OCI-M2 (cell line): ENCODE measurements around the gene APOM.

ENCODE experiments used
- DNase-seq: peaks from one replicate; lab custom pipeline; 2025; ENCODE audit not compliant: unreplicated experiment; lab: John Stamatoyannopoulos, UW

APOM gene

DNA sequence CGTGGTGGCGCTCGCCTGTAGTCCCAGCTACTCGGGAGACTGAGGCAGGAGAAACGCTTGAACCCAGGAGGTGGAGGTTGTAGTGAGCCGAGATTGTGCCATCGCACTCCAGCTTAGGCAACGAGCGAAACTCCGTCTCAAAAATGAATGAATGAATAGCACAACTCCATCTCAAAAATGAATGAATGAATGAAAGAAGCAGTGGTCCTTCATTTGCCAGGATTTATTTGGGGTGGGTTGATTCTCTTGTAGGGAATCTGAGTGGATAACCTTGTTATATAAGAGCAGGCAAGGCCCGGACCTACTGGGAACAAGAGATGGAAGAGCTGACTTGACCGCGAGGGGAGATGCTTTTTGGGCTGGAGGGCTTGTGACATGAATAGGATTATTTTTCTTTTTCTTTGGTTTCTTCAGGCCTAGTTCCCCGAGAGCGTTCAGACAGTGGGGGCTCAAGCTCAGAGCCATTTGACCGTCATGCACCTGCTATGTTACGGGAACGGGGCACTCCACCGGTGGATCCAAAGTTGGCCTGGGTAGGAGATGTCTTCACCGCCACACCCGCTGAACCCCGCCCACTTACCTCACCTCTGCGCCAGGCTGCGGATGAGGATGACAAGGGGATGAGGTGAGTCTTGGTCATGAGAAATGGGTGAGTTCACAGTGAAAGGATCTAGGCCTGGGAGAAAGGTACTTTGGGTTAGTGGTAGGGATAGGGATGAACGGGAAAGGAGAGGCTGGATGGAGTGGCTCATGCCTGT is 25.3 kb upstream of the APOM start:
- no peak for DNase-seq

- DNase-seq: no peak
These were observed 24.5 kb upstream of the APOM start for GRCh38 chr6:31631209-31631608.

- DNase-seq: no peak
These were observed 23.9 kb upstream of the APOM start for GRCh38 chr6:31631681-31632278.

GRCh38 chr6:31632279-31632946 is 23.3 kb upstream of the APOM start:
- DNase-seq: no peak

GRCh38 chr6:31633447-31633846 is 22.2 kb upstream of the APOM start:
- no peak for DNase-seq

- DNase-seq: no peak
These were observed 21.6 kb upstream of the APOM start for GRCh38 chr6:31634131-31634530.

- DNase-seq: no peak
These were observed 20.6 kb upstream of the APOM start for GRCh38 chr6:31634969-31635575.

DNA sequence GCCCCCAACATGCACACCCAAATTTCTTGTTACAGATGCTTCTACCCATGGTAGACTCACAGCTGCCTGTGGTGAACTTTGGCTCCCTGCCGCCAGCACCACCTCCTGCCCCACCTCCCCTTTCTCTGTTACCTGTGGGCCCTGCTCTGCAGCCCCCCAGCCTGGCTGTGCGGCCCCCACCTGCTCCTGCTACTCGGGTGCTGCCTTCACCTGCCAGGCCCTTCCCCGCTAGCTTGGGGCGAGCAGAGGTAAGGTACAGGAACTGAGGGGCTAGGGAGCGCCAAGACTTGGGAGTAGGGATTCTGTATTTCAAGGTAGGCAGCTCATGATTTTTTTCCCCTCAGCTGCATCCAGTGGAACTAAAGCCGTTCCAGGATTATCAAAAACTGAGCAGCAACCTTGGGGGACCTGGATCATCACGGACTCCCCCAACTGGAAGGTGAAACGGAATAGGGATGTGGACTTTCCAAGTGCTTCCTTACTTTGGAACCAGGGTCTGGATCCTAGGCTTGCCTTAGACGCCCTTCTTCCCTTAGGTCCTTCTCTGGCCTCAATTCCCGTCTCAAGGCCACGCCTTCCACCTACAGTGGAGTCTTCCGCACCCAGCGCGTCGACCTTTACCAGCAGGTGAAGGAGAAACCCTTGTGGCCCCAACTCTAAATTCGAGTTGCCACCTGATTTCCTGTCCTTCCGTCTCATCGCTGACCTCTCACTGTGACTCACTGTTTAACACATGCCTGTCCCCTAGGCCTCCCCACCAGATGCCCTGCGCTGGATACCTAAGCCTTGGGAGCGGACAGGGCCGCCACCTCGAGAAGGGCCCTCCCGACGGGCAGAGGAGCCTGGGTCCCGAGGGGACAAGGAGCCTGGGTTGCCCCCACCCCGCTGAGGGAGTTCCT is 18.7 kb upstream of the APOM start:
- DNase-seq: no peak

- DNase-seq: no peak
These were observed 16.7 kb upstream of the APOM start for GRCh38 chr6:31639043-31639442.

- DNase-seq: no peak
These were observed 16.2 kb upstream of the APOM start for GRCh38 chr6:31639449-31639861.

GRCh38 chr6:31640612-31641011 is 15.1 kb upstream of the APOM start:
- no peak for DNase-seq

DNA sequence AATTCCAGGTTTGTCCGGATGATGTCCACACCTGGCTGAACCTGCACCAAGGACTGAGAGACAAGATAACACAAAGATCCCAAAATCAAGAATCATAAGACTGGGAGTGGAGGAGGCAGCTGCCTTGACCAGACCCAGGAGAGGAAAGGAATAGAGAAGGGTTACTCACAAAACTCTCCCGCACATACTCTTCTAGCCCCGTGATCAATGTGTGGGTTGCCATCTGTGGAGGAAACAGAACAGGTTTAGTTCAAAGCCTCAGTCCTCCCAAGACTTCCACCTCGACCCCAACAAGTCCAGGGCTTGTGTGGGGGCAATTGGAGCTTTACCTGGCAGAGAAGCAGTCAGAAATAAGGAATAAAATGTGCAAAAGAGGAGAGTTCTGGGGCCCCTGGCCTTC is 14.3 kb upstream of the APOM start:
- DNase-seq: no peak

DNA sequence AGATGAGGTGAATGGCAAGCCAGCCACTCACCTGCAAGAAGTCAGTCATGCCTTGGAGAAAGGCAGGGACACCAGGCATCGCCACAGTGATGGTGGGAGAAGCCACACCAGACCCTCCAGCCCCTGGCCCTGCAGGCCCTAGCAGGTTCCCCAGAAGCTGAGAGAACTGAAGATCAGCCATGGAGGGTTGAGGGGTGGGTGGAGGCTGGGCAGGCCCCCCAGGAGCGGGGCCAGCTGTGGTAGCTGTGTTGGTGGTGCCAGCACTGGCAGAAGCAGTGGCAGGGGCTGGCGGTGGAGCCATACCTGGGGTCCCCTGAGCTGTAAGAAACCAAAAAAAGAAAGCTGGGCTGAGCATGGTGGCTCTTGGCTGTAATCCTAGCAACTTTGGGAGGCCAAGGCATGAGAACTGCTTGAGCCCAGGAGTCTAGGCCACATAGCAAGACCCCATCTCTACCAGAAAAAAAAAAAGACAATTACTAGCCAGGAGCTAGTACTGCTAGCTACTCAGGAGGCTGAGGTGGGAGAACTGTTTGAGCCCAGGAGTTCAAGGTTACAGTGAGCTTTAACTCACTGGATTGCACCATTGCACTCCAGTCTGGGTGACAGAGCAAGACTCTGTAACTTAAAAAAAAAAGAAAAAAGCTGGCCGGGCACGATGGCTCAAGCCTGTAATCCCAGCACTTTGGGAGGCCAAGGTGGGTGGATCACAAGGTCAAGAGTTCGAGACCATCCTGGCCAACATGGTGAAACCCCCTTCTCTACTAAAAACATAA is 12.7 kb upstream of the APOM start:
- DNase-seq: no peak

DNA sequence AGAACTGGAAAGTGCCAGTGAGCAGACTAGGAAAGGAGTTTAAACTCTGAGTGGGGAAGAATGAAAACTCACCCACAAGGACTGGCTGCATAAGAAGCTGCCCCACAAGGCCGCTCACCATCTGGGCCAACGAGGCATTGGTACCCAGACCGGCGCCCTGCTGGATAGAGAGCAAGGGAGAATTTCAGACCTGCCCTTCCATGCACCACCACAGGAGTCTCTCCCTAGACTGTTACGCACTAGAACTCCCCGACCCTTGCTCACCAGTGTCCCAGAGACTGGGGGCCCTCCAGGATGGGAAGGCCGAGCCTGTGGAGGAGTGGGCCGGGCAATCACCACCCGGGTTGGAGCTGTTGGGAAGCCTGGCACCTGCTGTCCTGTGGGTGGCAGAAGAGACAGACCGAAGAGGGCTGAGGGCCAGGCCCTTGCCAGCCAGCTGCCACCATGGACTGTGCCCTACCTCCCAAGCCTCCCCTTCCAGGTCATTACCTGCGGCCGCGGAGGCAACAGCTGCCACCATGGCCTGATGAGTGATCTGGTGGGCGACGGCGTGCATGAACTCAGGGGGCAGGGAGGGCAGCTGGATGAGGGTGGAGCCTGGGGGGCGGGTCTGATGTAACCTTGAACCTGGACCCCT is 11.8 kb upstream of the APOM start:
- no peak for DNase-seq

GRCh38 chr6:31645325-31645724 is 10.4 kb upstream of the APOM start:
- DNase-seq: no peak

DNA sequence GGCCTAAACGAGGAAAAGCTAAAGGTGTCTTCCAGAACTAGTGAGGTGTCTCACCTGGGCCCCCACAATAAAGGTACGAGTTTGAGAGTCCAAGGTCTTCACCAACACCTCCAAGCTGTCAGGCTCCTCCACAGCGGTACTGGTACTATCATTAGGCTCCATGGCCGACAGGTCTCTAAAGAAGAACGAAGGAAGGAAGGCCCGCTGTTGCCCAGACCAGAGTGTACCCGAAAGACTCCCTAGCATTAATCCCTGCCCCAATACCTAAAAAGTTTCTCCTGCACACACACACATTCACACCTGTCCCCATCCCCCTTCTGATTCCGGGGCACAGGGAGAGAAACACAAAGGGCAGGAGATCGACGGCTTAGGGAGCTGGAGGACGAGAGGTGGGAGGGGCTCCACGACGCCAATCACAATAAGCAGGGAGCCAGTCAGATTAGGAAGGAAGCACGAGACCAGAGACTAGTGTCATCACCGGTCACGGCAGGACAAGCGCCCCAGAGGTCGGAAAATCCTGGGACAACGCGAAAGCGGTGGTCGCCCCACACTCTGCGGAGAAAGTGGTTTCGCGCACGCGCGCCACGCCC is 4.0 kb upstream of the APOM start:
- no peak for DNase-seq

DNA sequence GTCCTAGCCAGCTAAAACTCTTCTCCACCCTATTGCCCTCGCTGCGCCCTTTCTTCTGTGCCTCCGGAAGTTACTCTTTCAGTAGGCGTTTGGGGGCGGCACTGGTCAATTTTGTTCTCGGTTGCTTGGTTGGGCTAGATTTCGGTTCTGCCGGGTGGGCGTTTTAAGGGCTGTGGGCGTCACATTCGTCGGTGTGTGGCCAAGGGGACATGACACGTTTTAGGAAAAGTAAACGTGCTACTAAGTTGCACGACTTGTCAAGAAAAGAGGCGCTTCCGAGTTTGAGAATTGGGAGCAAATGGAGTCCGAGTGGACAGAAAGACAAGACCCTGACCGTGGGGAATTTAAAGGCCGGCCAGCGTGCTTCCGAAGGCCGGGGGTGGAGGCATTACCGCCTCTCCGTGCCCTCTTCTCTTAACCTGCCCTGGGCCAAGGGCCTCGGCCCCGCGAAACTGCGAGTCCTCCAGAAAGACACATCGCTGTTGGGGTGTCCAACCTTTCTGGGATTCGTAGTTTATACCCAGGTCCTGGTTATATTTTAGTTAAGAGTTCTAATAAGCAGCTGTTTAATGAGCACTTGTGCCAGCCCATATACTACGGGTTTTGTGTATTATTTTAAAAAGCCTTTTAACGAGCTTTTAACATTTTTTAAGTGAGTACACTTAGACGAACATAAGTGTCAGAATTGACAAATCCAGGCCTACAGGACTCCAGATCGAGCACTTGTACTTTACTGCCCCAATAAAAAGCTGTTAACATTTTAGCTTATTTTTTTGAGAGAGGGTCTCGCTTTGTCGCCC is 2.6 kb upstream of the APOM start:
- DNase-seq: no peak

DNA sequence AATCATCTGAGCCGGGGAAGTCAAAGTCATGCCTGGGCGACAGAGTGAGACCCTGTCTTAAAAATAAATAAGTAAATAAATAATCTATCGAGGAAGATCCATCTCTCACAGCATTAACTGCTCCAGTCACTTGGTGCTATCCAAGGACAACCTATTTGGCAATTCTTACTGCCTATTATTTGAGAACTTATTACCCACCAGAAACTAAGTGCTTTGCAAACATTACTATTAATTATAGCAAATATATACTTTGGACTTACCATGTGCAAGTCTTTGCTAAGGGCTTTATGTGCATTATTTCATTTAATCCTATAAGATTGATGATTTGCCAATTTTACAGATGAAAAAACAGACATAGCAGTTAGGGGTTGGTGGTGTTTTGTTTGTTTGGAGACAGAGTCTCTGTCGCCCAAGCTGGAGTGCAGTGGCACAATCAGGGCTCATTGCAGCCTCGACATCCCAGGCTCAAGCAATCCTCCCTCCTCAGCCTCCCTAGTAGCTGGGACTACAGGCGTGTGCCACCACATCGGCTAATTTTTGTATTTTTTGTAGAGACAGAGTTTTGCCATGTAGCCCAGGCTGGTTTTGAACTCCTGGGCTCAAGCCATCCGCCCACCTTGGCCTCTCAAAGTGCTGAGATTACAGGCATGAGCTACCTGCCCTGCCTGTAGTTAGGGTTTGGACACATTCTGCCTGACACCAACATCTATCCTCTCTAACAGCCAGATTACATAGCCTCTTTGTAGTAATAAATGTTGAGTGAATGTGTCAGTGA is 933 bp upstream of the APOM start:
- no peak for DNase-seq
